Adrenal gland (tissue), 5 donors: ENCODE results near the gene AK8.

ENCODE experiments used
- CTCF ChIP-seq, 6 experiments: fragments of 450-650 bp in 4 of 6; fragments of 200-600 bp in 2 of 6; sonication (generic) in 1 of 6; IDR thresholded peaks; 1 replicate in 5 of 6; 2 replicates in 1 of 6; pipeline versions ENCODE4 v1.5.1 to v1.8.0; 2016 to 2021; ENCODE audit warnings: antibody characterized with exemption in 6 of 6, mild to moderate bottlenecking in 2 of 6, moderate library complexity in 1 of 6
- POLR2A ChIP-seq, 2 donors: fragments of 450-650 bp; IDR thresholded peaks; one replicate each; pipeline ENCODE4 v1.6.1; 2017; ENCODE audit warnings: antibody characterized with exemption in 2 of 2, mild to moderate bottlenecking in 2 of 2, moderate library complexity in 1 of 2
- donor health status: DM: no; HTN: no; CAD: no.

DNA sequence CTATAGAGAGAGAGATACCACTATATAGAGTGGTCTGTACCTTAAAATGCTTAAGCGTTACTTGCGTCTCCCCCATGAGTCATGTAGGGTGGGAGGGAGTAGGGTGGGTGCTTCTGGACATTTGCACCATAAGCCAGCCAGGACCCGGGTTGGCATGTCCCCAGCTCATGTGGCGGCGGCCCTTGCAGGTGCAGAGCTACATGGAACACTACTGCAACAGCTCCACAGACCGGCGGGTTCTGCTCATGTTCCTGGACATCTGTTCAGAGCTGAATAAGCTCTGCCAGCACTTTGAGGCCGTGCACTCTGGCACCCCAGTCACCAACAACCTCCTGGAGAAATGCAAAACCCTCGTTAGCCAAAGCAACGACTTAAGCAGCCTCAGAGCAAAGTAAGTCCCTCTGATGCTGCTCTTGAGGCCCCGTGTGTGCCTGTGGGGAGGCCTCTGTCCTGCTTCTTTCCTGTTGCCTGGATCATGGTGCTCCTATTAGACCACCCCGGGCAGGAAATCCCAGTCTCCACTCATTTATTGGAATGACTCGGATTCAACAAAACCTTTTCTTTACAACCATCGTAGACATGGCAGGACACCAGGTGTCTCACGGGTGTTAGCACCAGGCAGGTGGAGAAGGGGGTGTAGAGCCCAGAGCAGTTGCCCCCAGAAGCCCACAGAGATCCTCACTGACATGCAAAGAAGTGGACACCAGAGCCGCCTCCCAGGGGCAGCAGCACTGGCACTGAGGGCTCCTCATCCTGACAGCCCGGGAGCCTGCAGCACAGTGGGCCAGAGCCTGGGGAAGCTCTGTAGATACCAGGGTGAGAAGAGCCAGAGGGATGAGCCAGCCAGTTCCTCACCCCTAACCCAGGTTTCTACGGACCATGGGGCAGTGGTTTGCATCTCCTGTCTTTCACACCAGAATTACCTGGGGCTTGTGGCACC, 9.4 kb upstream of the AK8 start:
- TF ChIP-seq CTCF (IDR thresholded peaks at IDR 0.05) (no peak), POLR2A (IDR thresholded peaks at IDR 0.05) (no peak)
